GM10847 (cell line): ENCODE measurements around the gene LGALS16.

Source experiments
- POLR2A ChIP-seq: IDR thresholded peaks from 2 replicates; pipeline ENCODE4 v1.6.1; 2011; ENCODE audit not compliant: insufficient read length; ENCODE audit errors: extremely low read depth

Gene LGALS16

DNA sequence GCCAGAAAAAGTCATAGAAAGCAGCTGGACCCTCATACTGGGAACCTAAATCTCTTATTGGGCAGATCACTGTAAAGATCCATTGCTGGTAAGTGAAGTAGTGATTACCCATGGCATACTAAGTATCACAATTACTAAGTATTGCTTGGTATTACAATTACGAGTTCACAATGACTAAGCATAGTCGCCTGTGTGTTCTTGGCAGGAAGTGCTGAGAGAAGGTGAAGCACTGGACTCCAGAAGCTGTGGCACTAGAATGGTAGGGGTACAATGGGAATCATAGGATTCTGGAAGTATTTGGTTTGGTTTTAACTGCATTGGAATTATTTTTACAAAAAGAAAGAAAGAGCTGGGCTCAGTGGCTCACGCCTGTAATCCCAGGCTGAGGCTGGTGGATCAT, 20.3 kb downstream of the LGALS16 start:
- TF ChIP-seq POLR2A = no peak

DNA sequence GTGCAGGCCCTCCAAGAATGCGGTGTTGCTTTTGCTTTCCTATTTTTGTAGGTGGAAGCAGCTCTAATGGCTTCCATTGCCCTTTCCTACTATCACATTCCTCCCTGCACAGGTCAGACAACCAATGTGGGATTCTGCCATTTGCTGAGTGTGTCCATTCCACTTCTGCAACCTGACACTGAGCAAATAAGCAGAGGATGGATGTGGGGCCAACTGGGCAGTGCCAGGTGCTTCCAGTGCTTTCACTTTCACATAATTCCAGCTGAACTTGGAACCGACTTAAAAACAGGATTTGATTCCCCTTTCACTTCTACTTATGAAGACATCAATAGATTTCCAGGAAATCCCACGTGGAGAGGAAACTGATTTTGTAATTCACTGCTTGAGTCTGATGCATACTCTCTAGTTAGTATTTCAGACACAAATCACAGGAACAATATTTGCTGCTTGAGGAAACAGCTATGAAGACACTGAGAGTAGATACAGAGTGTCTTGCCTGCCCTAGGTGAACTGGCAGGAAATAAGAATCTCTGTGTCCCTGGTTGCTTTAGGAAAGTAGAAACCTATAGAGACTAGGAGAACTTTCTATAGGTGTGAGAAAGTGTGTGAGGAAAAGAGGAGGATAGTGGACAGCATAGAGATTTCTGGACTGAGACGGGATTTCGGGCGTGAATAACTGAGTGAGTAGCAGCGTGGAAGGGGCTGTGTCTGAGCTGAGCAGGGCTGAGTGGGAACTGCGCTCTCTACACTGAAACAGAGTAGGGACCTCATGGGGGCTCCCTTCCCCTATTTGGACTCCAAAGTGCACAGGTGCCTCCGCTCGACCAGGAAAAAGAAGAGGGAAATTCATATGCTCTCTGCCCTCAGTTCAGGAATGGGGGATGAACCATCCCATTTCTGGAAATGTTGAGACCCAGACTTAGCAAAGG, 22.5 kb downstream of the LGALS16 start:
- no peak for TF ChIP-seq POLR2A

DNA sequence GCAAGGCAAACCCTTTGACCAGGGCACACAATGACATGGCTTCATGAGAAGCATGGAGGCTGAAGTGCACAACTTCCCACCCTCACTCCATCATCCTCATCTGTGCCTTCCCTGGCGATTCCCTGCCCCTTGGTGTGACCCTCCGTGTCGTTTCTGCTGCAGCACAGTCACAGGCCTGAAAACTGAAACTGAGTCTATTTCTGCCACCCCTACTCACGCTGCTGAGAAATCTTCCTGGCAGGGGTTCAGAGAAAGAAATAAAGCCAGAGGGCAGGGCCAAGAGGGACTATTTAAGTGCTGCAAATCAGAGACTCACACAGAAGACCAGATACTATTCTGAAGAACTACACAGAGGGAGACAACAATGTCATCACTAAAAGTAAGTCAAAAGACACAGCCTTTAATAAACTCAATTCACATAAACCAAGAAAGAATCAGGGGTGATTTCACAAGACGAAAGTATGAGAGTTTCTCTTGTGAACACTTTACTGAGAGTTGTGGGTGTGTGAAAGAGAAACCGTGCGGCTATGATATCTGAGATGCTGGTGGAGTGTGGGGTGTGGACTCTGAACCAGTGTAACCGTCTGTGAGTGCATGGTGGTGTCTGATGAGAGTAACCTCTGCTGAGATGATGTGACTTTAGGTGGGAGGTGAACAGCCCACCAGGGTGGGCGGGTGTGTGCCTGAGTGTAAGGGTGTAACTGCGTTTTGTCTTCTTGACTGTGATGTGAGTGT, 23.5 kb downstream of the LGALS16 start:
- peak; percentile 27 for TF ChIP-seq POLR2A

DNA sequence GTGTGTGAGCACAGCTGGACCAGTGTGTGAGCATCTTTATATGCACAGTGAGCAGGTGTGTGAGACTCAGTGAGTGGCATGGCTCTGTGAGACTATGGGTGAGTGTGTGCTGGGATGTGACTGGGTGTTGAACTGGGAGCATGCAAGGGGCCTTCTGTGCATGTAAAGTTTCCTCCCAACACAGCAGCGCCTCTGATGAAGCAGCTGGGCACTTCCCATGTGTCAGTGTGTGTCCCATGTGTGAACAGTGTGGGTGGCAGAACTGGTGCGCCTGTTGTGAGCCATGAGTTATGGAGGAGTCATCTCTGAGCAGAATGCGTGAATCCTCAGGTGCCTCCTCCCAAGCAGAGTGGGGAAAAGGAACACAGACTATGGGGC, 24.1 kb downstream of the LGALS16 start:
- TF ChIP-seq POLR2A = peak; percentile 6

DNA sequence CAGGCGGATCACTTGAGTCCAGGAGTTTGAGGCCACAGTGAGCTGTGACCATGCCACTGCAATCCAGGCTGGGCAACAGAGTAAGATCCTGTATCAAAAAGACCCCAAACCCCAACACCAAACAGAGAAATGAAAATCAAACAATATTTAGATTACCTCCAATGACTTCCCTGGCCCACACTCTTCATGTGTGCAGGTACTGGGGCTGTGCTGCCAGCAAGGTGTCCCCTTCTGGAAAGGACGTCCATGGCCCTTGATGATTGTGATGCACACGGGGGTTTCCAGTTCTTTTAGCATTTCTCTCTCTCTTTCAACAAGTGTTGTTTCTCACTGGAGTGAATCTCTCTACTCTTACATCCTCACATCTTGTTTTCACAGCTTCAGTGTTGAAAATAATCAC, 24.9 kb downstream of the LGALS16 start:
- TF ChIP-seq POLR2A = no peak

DNA sequence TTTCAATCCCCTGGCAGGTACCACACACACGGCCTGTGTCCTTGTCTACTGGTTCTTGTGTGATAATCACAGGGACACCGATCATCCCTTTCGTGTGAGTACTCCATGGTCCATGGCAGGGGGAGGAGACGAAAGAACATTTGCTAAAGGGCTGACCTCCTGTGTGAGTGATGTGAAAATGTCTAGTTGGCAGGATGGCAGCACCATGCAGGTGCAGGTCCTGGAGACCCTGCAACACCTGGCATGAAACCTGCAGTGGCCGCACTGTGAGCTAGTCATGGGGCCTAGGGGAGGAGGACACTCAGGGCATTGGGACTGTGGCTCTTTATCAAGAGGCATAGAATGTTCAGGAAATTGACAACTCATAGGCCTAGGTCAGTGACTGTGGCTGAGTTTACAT, 25.7 kb downstream of the LGALS16 start:
- no peak for TF ChIP-seq POLR2A

DNA sequence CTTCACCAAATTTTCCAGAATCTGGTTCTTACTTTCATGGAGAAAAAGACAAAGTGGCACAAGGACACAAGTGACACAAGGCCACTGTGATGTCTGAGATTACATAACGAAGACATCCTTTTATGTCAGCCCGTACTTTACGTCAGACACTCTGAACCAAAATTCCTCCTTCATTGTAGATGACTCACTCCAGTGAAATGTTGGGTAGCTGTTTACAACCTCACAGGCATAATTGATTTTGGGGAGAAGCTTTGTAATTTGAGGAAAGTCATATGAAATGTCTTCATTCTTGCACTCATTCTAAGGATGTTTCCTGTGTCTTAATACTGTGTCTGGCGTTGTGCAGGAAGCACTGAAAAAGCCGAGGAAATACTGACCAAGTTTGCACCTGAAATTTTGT, 28.6 kb downstream of the LGALS16 start:
- TF ChIP-seq POLR2A = no peak

DNA sequence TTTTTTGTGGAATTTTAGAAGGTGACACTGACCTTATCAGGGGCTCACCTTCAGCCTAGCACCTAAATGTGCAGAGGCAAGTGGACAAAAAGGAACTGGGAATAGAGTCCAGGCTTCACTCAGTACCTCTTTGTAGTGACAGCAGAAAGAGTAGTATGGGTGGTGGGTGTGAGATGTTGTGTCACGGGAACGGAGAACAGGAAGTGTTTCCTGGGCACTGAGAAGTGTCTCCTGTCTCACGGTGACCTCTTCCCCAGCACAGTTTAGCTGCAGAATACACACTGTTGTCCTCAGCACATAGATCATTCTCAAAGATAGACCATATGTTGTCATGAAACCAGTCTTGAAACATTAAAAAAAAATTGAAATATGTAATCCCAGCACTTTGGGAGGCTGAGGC, 31.0 kb downstream of the LGALS16 start:
- TF ChIP-seq POLR2A = no peak

DNA sequence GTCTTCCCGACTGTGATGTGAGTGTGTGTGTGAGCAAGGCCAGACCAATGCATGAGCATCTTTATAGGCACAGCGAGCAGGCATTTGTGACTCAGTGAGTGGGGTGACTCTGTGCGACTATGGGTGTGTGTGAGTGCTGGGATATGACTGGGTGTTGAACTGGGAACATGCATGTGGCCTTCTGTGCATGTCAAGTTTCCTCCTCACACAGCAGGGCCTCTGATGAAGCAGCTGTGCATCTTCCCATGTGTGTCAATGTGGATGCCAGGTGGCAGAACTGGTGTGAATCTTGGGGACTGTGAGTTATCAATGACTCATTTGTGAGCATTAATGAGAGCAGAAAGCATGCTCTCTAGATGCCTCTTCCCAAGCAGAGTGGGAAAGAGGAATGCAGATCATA, 36.5 kb downstream of the LGALS16 start:
- TF ChIP-seq POLR2A = no peak

DNA sequence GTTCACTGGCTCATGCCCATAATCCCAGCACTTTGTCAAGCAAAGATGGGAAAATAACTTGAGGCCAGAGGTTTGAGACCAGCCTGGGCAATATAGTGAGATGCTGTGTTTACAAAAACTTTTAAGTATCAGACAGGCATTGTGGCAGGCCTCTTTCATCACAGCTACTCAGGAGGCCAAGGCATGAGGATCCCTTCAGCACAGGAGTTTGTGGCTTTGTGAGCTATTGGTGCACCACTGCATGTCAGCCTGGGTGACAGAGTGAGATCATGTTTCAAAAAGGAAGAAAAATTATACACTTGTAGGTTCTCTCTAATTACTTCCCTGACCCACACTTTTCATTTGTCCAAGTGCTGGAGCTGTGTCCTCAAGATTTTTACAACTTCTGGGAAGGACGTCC, 37.1 kb downstream of the LGALS16 start:
- no peak for TF ChIP-seq POLR2A

DNA sequence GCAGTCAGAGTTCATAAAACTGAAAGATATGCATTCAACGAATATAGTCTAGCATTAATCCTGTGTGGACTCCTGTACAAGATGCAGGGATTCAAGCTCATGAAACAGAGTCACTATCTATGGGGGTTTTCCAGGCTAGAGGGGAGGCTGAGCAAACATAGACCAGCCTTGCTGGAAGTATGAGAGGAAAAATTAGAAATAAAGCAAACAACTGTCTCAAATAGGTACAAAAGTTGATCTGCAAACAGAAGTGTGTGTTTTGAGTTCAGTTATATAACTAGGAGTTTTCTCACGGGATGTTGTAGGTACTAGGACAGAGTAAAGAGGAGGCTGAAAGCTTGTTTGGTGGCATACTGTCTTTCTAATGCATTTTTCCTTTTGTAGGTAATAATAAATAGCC, 40.0 kb downstream of the LGALS16 start:
- no peak for TF ChIP-seq POLR2A

DNA sequence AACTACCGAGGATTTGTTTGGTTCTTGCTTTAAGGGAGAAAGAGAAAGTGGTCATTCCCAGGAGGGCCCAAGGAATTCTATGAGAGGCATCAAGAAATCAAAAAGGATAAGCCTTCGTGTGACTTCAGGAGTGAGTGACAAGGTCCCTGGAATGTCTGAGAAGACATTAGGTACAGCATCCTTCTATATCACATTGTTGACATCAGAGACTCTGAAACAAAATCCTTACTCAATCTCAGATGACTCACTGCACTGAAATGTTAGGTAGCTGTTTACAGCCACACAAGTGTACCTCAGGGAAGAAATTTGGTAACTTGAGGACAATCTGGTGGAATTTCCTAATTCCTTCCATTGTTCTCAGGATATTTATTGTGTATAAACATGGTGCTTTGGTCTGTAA, 40.7 kb downstream of the LGALS16 start:
- TF ChIP-seq POLR2A = no peak

DNA sequence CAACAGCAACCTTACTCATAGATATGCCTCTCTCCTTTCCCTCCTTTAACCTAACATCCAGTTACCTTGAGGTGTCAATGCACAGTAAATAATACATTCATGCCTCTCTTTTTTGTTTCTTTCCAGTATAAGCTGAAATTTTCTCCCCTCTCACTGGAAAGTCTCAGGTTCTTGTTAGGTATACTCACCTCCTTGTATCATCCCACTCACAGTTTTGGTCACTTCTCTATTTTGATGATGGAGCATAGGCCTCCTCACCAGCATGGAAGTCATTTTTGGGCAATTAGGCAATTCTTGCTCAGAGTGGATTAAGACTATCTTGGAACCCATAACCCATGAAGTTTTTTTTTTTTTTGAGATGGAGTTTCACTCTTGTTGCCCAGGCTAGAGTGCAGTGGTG, 42.8 kb downstream of the LGALS16 start:
- no peak for TF ChIP-seq POLR2A

DNA sequence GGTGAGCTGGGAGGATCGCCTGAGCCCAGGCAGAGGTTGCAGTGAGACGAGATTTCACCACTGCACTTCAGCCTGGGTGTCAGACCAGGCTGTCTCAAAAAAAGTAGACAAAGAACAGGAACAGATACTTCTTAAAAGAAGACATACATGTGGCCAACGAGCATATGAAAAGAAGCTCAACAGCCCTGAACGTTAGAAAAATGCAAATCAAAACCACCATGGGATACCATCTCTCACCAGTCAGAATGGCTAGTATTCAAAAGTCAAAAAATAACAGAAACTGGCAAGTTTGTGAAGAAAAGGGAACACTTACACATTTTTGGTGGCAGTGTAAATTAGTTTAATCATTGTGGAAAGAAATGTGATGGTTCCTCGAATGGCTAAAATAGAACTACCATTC, 45.6 kb downstream of the LGALS16 start:
- no peak for TF ChIP-seq POLR2A

DNA sequence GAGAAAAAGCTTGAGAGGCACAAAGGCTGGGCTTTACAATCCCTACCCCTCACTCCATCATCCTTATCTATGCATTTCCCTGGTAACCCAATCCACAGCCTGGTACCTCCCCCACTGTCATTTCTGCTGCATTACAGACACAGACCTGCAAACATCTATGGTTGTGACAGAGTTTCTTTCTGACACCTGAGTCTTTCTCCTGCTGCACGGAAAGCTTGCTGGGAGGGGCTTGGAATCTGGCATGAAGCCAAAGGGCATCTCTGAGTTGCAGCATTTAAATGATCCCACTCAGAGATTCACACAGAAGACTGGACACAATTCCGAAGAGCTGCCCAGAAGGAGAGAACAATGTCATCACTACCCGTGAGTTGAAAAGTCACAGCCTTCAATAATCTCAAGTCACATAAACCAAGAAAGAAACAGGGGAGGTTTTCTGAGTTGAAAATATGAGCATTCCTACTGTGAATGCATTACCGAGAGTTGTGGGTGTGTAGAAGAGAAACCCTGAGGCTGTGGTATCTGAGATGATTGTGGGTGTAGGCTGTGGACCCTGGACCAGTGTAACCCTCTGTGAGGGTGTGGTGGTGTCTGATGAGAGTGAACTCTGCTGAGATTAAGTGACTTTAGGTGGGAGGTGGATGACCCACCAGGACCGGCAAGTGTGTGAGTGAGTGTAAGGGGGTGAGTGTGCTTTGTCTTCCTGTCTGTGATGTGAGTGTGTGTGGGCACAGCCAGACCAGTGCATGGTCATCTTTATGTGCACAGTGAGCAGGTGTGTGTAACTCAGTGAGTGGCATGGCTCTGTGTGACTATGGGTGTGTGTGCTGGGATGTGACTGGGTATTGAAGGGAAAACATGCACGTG, 48.7 kb downstream of the LGALS16 start, which contains the start of gene LGALS14:
TSS of gene LGALS14 (plus strand) at position 301 of the 864 bp plus-strand sequence. CDS start at position 349, 48 bp downstream.
- no peak for TF ChIP-seq POLR2A
